Measurements from ENCODE around the gene KIR3DL2.

- TF ChIP-seq CTCF (IDR thresholded peaks at IDR 0.05; ENCODE audit: low read length): no peak
- TF ChIP-seq EZH2 (IDR thresholded peaks at IDR 0.05; ENCODE audit: borderline replicate concordance, low read length): no peak
Measured at GRCh38 chr19:54804101-54804500, 46.1 kb upstream of the KIR3DL2 start.

All from OCI-LY1 (cell line).